ENCODE results near the gene SF3B5. TPM values are rescaled to one million over a fixed set of nuclear protein-coding genes. Genes with fewer than 3 reads are reported as not detected.
"Not testable (repeated sequence)": the region's sequence is repeated elsewhere in the genome, so short reads cannot be mapped to it uniquely, and the experiment has no call there.

The SF3B5 gene
- total RNA-seq, 1 donor = 86.1 TPM

DNA sequence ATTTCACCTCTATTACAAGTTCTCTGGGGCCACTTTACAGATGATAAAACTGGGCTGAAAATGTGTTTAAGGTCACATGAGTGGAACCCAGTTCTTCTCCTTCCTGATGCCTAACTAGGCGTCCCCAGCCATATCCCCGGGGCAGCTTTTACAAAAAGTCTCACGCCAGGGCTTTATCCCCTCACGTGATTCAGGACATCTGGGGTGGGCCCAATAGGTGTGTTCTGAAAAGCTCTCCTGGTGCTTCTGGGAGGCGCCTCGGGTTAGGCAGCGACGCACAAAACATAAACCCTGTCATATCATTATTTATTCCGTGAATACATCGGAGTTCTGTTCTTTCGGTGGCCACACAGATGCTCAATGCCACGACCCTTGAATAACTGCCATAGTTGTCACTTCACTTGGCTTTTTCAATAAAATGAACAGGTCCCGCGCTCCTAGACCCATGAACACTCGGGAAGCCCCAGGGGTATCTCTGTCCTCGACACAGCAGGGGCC, 32.1 kb downstream of the SF3B5 start:
- Histone ChIP-seq H3K4me1 (ENCODE audit: insufficient read depth, low read length) (peaks cover 29% of the 10 kb centered on the region), H3K27me3 (ENCODE audit: insufficient read depth, low read length) (no peaks in the 10 kb centered on the region), H3K9me3 (ENCODE audit: low read depth, low read length) (no peaks in the 10 kb centered on the region), H3K4me3 (ENCODE audit: low read length) (peak overlapping the region; percentile 77)

DNA sequence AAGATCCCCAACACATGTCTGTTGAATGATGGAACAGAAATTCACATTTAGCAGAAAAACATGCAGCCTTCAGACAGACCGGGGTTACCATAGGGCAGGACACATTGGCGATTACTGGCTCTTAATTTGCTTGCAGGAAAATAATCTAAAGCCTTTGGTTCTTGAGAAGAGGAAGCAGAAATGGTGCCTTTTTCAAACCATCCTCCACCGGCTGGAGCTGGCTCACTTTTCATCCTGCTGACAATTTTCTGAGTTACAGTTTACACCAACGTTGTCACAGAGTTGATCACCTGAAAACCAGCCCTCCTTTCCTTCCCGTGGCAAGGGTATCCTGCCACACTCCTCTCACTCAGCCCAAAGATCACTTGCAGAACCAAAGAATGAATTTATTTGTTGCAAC, 32.6 kb downstream of the SF3B5 start:
- Histone ChIP-seq H3K9me3 (ENCODE audit: low read depth, low read length) (no peaks in the 10 kb centered on the region), H3K4me3 (ENCODE audit: low read length) (no peak overlapping the region), H3K4me1 (ENCODE audit: insufficient read depth, low read length) (peaks cover 29% of the 10 kb centered on the region), H3K27me3 (ENCODE audit: insufficient read depth, low read length) (no peaks in the 10 kb centered on the region)

DNA sequence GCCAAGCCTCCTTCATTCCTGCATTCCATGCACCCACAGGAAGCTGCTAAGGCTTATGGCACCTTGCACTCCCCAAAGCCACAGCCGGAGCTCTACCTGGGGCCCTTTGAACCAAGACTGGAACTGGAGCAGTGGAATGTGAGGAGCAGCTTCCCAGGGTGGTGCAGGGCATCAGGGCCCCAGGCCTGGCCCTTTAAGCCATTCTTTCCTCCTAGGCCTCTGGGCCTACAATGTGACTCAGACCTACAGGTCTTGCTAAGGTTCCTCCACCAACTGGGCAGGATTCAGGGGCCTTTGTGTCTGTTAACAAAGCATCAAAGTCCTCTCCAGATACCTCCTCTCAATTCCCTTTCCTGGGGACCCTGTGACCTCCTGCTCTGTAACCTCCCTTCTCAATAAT, 36.2 kb downstream of the SF3B5 start:
- Histone ChIP-seq H3K27me3 (ENCODE audit: insufficient read depth, low read length) (no peaks in the 10 kb centered on the region), H3K4me3 (ENCODE audit: low read length) (no peak overlapping the region), H3K4me1 (ENCODE audit: insufficient read depth, low read length) (peaks cover 32% of the 10 kb centered on the region), H3K9me3 (ENCODE audit: low read depth, low read length) (no peaks in the 10 kb centered on the region)

DNA sequence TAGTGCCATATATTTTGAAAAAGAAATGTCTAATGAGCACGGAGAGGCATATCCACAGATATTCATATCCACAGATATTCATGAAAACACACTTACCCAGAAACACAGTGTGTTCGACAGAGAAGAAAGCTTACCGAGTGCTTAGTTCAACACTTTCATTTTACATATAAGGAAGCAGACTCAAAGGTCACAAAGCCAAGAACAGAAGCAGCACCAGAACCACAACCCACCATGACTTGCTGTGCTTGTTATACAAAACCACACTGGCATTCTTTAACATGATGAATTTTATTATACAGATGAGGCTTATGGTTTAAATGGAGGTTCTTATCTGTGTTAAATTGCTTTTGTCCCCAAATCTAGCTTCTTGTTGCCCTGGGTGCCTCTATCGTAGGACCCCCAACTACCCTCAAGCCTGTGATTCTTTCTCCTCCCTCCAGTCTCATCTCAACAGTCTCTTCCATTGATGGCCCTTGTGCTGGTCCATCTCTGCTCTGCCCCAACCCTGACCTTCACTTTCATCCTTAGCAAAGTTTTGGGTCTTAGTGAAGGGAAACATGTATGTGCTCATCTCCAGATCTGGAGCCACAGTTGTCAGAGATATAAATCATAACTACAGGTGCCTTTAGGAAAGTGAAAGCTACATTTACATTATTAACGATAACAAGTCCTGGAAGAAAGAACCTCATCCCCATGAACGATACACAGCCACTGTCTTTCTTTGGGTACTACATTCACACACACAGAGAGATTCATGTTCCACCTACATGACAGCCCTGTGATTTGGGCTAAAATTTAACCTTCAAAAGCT, 40.0 kb downstream of the SF3B5 start:
- H3K4me1 ChIP-seq (ENCODE audit: insufficient read depth, low read length) = peaks cover 18% of the 10 kb centered on the region
- no peak overlapping the region for H3K4me3 ChIP-seq (ENCODE audit: low read length)
- H3K27me3 ChIP-seq (ENCODE audit: insufficient read depth, low read length) = no peaks in the 10 kb centered on the region

DNA sequence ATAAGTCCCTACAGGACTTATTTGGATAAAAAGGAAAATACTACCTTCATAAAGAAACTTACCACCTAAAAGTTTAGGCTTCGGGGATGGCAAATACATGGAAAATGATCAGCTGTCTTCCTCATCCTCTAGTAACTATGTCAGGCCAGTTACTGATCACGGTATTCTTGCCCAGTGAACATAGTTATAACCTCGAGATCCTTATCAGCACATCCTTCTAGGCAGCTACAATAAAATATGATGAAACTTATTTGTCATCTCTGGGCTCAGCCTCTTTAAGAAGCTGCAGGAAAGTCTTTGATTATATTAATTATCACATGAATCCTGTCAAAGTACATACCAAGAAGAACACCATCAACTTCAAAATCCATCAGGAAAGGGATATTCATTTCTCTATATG, 41.8 kb downstream of the SF3B5 start:
- Histone ChIP-seq H3K4me1 (ENCODE audit: insufficient read depth, low read length) (peaks cover 18% of the 10 kb centered on the region), H3K4me3 (ENCODE audit: low read length) (no peak overlapping the region), H3K27me3 (ENCODE audit: insufficient read depth, low read length) (no peaks in the 10 kb centered on the region), H3K9me3 (ENCODE audit: low read depth, low read length) (no peaks in the 10 kb centered on the region)

More for the DNA sequence above, 40.0 kb downstream of the SF3B5 start:
- no peaks in the 10 kb centered on the region for H3K9me3 ChIP-seq (ENCODE audit: low read depth, low read length)

DNA sequence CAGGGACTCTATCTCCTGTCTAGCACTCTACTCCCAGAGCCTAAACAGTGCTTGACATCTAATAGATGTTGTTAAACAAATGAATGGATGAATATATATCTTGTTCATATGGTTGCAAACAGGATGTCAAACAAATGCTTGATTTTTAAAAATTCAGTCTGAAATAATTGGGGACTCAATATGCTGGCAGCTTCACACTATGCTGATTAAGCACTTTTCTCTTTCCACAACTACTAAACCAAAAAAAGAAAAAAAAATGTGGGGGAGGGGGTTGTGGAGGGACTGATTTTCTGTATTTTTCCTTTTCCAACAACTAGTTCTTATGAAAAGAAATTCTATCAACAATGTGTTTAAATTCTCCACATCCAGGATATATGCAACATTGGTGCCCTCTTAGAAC, 42.9 kb downstream of the SF3B5 start:
- no peaks in the 10 kb centered on the region for H3K27me3 ChIP-seq (ENCODE audit: insufficient read depth, low read length)
- no peaks in the 10 kb centered on the region for H3K9me3 ChIP-seq (ENCODE audit: low read depth, low read length)
- peaks cover 18% of the 10 kb centered on the region for H3K4me1 ChIP-seq (ENCODE audit: insufficient read depth, low read length)
- no peak overlapping the region for H3K4me3 ChIP-seq (ENCODE audit: low read length)

DNA sequence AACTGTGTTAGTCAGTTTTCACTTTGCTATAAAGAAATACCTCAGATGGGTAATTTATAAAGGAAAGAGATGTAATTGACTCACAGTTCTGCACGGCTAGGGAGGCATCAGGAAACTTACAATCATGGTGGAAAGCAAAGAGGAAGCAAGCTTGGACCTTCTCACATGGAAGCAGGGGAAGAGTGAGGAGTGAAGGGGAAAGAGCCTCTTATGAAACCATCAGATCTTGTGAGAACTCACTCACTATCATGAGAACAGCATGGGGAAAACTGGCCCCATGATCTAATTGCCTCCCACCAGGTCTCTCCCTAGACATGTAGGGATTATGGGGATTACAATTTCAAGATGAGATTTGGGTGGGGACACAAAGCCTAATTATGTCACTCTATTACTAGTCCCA, 46.0 kb downstream of the SF3B5 start:
- H3K4me3 ChIP-seq (ENCODE audit: low read length) = no peak overlapping the region
- no peaks in the 10 kb centered on the region for H3K27me3 ChIP-seq (ENCODE audit: insufficient read depth, low read length)
- no peaks in the 10 kb centered on the region for H3K9me3 ChIP-seq (ENCODE audit: low read depth, low read length)
- peaks cover 2% of the 10 kb centered on the region for H3K4me1 ChIP-seq (ENCODE audit: insufficient read depth, low read length)

DNA sequence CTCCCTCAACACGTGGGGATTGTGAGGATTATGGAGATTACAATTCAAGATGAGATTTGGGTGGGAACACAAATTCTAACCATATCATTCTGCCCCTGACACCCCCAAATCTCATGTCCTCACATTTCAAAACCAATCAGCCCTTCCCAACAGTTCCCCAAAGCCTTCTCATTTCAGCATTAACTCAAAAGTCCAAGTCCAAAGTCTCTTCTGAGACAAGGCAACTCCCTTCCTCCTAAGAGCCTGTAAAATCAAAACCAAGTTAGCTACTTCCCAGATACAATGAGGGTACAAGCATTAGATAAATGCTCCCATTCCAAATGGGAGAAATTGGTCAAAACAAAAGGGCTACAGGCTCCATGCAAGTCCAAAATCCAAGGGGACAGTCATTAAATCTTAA, 47.7 kb downstream of the SF3B5 start:
- Histone ChIP-seq H3K27me3 (ENCODE audit: insufficient read depth, low read length) (no peaks in the 10 kb centered on the region), H3K4me3 (ENCODE audit: low read length) (no peak overlapping the region), H3K4me1 (ENCODE audit: insufficient read depth, low read length) (no peaks in the 10 kb centered on the region), H3K9me3 (ENCODE audit: low read depth, low read length) (no peaks in the 10 kb centered on the region)

DNA sequence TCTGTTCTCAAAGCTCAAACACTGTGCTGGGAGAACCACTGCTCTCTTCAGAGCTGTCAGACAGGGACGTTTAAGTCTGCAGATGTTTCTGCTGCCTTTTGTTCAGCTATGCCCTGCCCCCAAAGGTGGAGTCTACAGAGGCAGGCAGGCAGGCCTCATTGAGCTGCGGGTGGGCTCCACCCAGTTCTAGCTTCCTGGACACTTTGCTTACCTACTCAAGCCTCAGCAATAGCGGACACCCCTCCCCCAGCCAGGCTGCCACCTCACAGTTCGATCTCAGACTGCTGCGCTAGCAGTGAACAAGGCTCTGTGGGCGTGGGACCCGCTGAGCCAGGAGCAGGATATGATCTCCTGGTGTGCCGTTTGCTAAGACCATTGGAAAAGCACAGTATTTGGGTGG, 48.7 kb downstream of the SF3B5 start:
- not testable (repeated sequence) for H3K4me1 ChIP-seq (ENCODE audit: insufficient read depth, low read length); H3K27me3 ChIP-seq (ENCODE audit: insufficient read depth, low read length); H3K4me3 ChIP-seq (ENCODE audit: low read length); H3K9me3 ChIP-seq (ENCODE audit: low read depth, low read length)

DNA sequence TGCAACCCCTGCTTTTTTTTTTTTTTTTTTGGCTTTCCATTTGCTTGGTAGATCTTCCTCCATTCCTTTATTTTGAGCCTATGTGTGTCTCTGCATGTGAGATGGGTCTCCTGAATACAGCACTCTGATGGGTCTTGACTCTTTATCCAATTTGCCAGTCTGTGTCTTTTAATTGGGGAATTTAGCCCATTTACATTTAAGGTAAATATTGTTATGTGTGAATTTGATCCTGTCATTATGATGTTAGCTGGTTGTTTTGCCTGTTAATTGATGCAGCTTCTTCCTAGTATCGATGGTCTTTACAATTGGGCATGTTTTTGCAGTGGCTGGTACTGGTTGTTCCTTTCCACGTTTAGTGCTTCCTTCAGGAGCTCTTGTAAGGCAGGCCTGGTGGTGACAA, 50.4 kb downstream of the SF3B5 start:
- H3K9me3 ChIP-seq (ENCODE audit: low read depth, low read length); H3K27me3 ChIP-seq (ENCODE audit: insufficient read depth, low read length); H3K4me3 ChIP-seq (ENCODE audit: low read length); H3K4me1 ChIP-seq (ENCODE audit: insufficient read depth, low read length): not testable (repeated sequence)

Other genes with a start within 250 kb of the SF3B5 start
- not detected for gene ZC2HC1B, start 231.1 kb downstream of the SF3B5 start, total RNA-seq
- 3.3 TPM for gene PLAGL1, start 87.3 kb downstream of the SF3B5 start, total RNA-seq
- gene STX11, start 54.9 kb upstream of the SF3B5 start, total RNA-seq = 118 TPM
- gene UTRN, start 189.8 kb upstream of the SF3B5 start, total RNA-seq = 318 TPM